Type B pancreatic cell (in vitro differentiated cells): Measurements from ENCODE around the gene LAGE3. TPM values are rescaled to one million over a fixed set of nuclear protein-coding genes. Genes with fewer than 3 reads are reported as not detected.

Source experiments
- DNase-seq: peaks from one replicate; pipeline ENCODE4 v3.0.0; 2021; ENCODE audit warnings: mixed read lengths; ENCODE audit not compliant: unreplicated experiment; ENCODE audit errors: extremely low spot score
- H3K27ac Mint-ChIP-seq: 2 replicates; pipeline ENCODE4 v1.8.0; 2021; ENCODE audit warnings: mild to moderate bottlenecking, mixed read lengths
- H3K27me3 Mint-ChIP-seq: 2 replicates; pipeline ENCODE4 v1.8.0; 2021; ENCODE audit warnings: mixed read lengths
- H3K36me3 Mint-ChIP-seq: 2 replicates; pipeline ENCODE4 v1.8.0; 2021; ENCODE audit warnings: mixed read lengths
- H3K4me1 Mint-ChIP-seq: one replicate; pipeline ENCODE4 v1.8.0; 2021; ENCODE audit warnings: mixed read lengths; ENCODE audit not compliant: unreplicated experiment
- H3K4me3 Mint-ChIP-seq: 2 replicates; pipeline ENCODE4 v1.8.0; 2021; ENCODE audit warnings: mild to moderate bottlenecking, mixed read lengths
- H3K9me3 Mint-ChIP-seq: 2 replicates; pipeline ENCODE4 v1.8.0; 2021; ENCODE audit warnings: mixed read lengths
- total RNA-seq: library from RNA; stranded (reverse); gene quantifications from 2 replicates; pipeline ENCODE4 v1.2.1, GENCODE V29; 2021; ENCODE audit warnings: low replicate concordance
- TF ChIP-seq, protein P1 (sequence below): fragments of 200-600 bp; sonication (generic); conservative IDR thresholded peaks from 2 replicates; pipeline ENCODE4 v1.5.0; 2021; ENCODE audit warnings: antibody characterized with exemption, mild to moderate bottlenecking

LAGE3 gene
- total RNA-seq, 1 donor from 2014 or later = 15.9 TPM

DNA sequence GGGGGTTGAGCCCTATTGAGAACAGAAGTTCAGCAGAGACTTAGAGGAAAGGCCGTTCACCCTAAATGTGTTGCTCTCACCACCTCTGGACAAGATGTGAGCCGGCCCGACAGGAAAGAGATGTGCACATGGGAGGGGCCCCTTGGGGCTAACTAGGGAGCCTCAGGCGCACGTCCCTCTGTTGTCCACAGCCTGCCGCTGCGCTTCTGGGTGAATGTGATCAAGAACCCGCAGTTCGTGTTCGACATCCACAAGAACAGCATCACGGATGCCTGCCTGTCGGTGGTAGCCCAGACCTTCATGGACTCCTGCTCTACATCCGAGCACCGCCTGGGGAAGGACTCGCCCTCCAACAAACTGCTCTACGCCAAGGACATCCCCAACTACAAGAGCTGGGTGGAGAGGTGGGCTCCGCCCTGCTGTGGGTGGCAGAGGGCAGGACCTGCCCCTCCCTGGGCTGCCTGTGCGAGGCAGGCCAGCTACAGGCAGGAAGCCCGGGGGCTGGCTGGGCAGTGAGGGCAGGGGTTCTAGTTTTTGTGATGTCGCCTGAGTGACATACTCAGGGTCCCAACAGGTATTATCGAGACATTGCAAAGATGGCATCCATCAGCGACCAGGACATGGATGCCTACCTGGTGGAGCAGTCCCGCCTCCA is 8.0 kb downstream of the LAGE3 start:
- H3K27ac Mint-ChIP-seq = no peak overlapping the region
- DNase-seq = no peak
- H3K4me3 Mint-ChIP-seq = no peak overlapping the region
- H3K9me3 Mint-ChIP-seq = no peaks in the 10 kb centered on the region
- H3K4me1 Mint-ChIP-seq = no peaks in the 10 kb centered on the region
- no peaks in the 10 kb centered on the region for H3K27me3 Mint-ChIP-seq
- TF ChIP-seq, protein P1, sequence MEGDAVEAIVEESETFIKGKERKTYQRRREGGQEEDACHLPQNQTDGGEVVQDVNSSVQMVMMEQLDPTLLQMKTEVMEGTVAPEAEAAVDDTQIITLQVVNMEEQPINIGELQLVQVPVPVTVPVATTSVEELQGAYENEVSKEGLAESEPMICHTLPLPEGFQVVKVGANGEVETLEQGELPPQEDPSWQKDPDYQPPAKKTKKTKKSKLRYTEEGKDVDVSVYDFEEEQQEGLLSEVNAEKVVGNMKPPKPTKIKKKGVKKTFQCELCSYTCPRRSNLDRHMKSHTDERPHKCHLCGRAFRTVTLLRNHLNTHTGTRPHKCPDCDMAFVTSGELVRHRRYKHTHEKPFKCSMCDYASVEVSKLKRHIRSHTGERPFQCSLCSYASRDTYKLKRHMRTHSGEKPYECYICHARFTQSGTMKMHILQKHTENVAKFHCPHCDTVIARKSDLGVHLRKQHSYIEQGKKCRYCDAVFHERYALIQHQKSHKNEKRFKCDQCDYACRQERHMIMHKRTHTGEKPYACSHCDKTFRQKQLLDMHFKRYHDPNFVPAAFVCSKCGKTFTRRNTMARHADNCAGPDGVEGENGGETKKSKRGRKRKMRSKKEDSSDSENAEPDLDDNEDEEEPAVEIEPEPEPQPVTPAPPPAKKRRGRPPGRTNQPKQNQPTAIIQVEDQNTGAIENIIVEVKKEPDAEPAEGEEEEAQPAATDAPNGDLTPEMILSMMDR = no peak
- H3K36me3 Mint-ChIP-seq = no peaks in the 10 kb centered on the region

DNA sequence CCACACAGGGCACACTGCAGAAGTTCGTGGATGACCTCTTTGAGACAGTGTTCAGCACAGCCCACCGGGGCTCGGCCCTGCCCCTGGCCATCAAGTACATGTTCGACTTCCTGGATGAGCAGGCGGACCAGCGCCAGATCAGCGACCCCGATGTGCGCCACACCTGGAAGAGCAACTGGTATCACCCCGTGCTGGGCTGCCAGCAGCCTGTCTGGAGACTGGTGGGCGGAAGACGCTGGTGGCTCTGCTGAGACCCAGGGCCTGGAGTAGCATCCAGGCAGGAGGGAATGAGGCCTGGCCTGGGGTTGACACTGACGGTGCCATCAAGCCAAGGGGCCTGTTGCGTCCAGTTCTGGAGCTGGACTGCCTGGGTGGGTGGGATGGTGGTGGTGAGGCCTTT is 8.6 kb downstream of the LAGE3 start:
- Mint-ChIP-seq H3K4me3 (no peak overlapping the region), H3K36me3 (no peaks in the 10 kb centered on the region), H3K4me1 (no peaks in the 10 kb centered on the region), H3K9me3 (no peaks in the 10 kb centered on the region), H3K27me3 (no peaks in the 10 kb centered on the region), H3K27ac (no peak overlapping the region)
- DNase-seq = no peak
- TF ChIP-seq, protein P1 = no peak

DNA sequence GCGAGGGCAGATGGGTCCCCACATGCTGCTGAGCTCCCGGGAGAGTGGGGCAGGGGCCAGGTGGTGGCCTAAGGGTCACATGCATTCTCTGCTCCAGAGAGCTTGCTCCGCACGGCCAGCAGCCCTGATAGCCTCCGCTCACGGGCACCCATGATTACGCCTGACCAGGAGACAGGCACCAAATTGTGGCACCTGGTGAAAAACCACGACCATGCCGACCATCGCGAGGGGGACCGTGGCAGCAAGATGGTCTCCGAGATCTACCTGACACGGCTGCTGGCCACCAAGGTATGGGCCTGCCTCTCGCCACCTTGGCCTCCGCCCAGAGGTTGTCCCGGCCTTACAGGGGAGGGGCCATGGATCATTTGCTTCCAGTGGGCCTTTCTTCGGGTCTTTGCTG is 9.2 kb downstream of the LAGE3 start:
- Mint-ChIP-seq H3K27me3 (no peaks in the 10 kb centered on the region), H3K4me3 (no peak overlapping the region), H3K36me3 (no peaks in the 10 kb centered on the region), H3K27ac (no peak overlapping the region), H3K4me1 (no peaks in the 10 kb centered on the region), H3K9me3 (no peaks in the 10 kb centered on the region)
- no peak for DNase-seq
- TF ChIP-seq, protein P1 = no peak

DNA sequence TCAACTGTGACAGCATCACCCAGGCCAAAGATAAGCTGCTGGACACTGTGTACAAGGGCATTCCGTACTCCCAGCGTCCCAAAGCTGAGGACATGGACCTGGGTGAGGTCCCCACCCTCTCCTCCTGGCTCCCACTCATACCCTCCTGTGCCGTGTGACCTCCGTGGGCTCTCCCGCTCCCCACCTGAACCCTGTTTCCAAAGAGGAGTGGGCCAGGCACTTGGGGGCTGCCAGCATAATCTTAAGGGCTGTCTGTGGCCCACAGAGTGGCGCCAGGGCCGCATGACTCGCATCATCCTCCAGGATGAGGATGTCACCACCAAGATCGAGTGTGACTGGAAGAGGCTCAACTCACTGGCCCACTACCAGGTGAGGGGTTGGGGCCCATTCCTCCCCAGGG is 10.0 kb downstream of the LAGE3 start:
- H3K9me3 Mint-ChIP-seq = no peaks in the 10 kb centered on the region
- no peak overlapping the region for H3K27ac Mint-ChIP-seq
- no peaks in the 10 kb centered on the region for H3K36me3 Mint-ChIP-seq
- H3K27me3 Mint-ChIP-seq = no peaks in the 10 kb centered on the region
- H3K4me1 Mint-ChIP-seq = no peaks in the 10 kb centered on the region
- no peak for DNase-seq
- TF ChIP-seq, protein P1 = no peak
- no peak overlapping the region for H3K4me3 Mint-ChIP-seq

DNA sequence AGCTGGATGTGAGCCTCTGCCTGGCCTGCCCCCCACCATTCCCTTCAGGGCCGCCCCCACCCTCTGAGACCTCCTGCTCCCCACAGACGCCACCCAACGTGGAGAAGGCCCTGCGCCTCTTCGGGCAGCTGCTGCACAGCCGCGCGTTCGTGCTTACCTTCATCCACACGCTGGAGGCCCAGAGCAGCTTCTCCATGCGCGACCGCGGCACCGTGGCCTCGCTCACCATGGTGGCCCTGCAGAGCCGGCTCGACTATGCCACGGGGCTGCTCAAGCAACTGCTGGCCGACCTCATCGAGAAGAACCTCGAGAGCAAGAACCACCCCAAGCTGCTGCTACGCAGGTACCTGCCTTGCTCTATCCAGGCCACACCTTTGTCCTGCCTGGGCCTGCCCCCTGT is 10.9 kb downstream of the LAGE3 start:
- Mint-ChIP-seq H3K36me3 (no peaks in the 10 kb centered on the region), H3K4me1 (no peaks in the 10 kb centered on the region), H3K9me3 (no peaks in the 10 kb centered on the region), H3K27ac (no peak overlapping the region), H3K4me3 (no peak overlapping the region), H3K27me3 (no peaks in the 10 kb centered on the region)
- TF ChIP-seq, protein P1 = no peak
- no peak for DNase-seq

DNA sequence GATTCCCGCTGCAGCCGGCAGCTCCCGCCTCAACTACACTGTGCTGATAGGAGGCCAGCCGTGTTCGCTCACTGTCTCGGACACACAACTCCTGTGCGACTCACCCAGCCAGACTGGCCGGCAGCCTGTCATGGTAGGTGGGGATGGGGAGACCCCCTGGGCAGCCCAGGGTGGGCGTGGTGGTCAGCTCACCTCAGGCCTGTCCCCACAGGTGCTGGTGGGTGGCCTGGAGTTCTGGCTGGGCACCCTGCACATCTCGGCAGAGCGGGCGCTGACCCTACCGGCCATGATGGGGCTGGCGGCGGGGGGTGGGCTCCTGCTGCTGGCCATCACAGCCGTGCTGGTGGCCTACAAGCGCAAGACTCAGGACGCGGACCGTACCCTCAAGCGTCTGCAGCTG is 11.5 kb downstream of the LAGE3 start:
- H3K27me3 Mint-ChIP-seq = no peaks in the 10 kb centered on the region
- DNase-seq = no peak
- TF ChIP-seq, protein P1 = no peak
- no peak overlapping the region for H3K27ac Mint-ChIP-seq
- H3K4me3 Mint-ChIP-seq = no peak overlapping the region
- H3K36me3 Mint-ChIP-seq = no peaks in the 10 kb centered on the region
- H3K9me3 Mint-ChIP-seq = no peaks in the 10 kb centered on the region
- no peaks in the 10 kb centered on the region for H3K4me1 Mint-ChIP-seq
